ENCODE data around the gene PCGF1.
A peak's percentile ranks its signal among the peaks of the same experiment; 100 is the strongest.

Gene PCGF1

GRCh38 chr2:74514368-74515270, 7.1 kb upstream of the PCGF1 start, which contains the start of gene TLX2:
TLX2 (plus strand) TSS chr2:74514450; CDS start chr2:74514807, 357 bp downstream.
- no peak for DNase-seq

- no peak for DNase-seq
Measured at GRCh38 chr2:74513605-74514367, 6.3 kb upstream of the PCGF1 start.

DNA sequence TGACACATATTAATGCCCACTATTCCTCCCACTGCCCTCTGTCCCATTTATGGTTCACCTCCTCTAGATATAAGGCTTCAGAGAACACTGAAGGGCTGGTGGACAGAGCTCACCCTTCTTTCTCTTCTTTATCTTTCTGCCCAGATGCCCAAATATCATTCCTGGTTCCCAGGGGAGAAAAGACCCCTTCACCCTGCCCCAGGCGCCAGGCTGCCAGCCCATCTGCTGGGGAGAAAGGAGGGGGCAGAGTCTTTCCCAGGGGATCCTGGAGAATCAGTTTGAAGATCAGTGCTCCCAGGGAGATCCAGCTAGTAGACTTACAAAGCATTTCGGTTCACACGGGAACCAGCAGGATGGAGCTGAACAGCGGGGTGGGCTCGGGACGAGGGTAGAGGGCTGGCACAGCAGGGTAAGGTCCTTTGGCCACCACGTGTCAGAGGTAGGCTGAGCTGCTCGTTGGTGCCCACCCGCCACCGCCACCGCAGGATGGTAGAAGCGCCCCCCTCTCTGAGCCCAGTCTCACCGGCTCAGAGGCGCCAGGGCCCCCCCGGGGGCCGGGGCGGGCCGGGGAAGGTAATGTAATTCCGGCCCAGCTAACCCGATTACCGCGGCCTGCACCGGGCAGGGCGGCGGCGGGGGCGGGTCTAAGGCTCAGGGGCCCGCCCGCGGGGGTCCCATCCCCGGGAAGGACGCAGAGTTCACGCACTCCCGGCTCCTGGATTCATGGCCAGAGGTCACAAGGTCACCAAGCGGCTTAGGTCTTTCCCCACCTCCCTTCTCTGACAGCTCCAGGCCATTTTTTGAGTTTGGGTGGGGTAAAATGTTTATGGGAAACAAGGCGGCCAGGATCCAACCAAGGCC, 5.5 kb upstream of the PCGF1 start:
- DNase-seq, result no peak

- no peak for DNase-seq
Measured at GRCh38 chr2:74511104-74511989, 3.9 kb upstream of the PCGF1 start.

DNA sequence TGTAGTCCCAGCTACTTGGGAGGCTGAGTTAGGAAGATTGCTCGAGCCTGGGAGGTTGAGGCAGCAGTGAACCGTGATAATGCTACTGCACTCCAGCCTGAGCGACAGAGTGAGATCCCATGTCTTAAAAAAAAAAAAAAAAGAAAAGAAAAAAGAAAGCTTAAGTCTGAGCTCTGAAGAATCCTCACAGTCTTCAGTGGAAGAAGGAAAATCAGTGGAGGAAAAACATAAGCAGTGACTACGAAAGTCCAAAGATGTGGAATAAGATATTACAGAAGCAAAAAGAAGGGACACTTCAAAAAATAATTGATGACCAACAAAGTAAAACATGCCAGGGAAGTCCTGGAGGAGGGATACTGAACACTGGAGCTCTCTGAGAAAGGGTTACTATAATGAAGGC, 2.8 kb upstream of the PCGF1 start:
- DNase-seq, result no peak

DNA sequence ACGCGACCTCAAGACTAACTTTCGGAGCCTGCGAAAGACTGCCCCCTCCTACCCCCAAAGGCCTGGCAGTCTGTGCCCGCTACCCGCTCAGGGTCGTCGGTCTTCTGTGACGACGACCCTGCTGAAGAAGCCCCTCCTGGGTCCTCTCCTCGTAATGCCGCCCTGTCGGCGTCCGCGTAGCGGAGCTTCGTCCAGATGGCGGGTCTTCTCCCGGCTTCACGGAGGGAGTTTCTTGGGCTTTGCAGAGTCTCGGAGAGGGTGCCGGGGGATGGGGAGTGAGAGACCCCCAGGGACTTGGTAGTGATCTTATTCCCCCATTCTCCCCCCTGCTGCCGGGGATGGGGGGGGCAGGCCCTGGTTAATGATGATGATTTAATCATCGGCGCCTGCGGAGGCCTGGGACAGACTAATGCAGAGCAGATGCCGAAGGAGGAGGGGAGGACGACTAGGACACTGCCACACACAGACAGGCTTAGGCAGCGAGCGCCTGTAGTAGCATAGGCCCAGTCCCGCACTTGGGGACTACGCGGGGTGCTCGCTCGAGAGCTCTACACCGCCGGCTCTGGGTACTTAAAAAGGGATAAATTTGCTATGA, 528 bp upstream of the PCGF1 start:
- no peak for DNase-seq

GRCh38 chr2:74505448-74506246, 1.8 kb downstream of the PCGF1 start:
- no peak for DNase-seq

DNA sequence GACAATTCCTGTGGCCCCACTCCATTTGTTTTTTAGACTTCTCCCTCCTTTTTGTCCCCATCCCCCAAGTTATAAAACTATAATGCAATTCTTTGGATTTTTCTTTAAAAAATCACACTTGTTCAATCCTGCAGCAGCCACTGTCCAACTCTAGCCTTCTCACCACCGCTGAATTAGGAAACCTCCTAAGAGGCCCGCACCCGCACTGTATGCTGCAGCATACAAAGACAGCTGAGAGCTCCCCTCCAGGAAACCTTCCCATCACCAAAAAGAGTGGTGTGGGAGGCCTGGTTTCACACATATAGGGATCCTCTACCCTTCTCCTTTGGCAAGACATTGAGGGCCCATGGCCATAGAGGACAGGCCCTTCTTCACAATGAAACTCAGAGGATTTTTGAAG, 2.9 kb downstream of the PCGF1 start:
- no peak for DNase-seq

DNA sequence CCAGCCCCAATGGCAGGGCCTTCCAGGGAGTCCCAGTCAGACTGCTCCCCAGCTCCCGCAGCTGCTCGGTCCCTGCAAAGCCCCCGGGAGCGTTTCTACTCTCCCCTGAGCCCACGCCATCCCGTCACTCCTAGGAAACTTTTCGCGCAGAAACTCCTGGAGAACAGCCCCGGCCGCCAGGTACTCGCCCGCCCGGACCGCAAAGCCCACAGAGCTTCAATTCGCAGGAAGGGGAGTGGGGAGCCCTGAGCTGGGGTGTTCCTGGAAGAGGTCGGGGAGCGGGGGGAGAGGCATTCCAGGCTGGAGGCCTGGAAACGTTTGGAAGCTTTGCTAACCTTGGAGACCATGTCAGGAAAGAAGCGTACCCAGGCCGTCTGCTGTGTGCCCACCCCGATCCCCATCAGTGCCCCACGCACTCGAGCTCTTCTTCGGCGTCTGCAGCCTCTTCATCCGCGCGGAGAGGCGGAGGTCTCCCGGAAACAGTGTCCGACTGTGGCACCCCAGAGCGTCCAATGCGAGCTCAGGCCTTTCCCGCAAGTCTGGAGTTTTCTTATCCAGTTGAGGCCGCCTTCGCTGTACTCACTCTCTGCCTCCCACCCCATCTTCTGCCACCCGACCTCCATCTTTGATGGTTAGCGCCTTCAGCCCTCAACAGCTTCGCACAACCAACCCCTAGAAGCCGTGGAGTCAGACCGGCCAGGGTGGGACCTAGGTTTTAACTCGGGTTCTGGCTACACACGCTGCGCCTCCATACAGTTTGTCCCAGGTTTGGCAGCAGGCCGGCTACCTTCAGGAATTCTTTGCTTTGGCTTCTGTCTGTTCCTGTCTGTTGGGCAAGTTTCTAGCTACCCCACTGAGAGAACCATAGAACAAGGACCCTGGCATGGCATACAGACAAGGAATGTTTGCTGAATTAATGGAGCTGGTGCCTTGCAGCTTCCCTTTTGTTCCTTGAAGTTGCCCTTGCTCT, 3.7 kb downstream of the PCGF1 start:
- DNase-seq, result no peak

GRCh38 chr2:74502720-74503505, 4.6 kb downstream of the PCGF1 start:
- DNase-seq, result peak; percentile 75 to 79

DNA sequence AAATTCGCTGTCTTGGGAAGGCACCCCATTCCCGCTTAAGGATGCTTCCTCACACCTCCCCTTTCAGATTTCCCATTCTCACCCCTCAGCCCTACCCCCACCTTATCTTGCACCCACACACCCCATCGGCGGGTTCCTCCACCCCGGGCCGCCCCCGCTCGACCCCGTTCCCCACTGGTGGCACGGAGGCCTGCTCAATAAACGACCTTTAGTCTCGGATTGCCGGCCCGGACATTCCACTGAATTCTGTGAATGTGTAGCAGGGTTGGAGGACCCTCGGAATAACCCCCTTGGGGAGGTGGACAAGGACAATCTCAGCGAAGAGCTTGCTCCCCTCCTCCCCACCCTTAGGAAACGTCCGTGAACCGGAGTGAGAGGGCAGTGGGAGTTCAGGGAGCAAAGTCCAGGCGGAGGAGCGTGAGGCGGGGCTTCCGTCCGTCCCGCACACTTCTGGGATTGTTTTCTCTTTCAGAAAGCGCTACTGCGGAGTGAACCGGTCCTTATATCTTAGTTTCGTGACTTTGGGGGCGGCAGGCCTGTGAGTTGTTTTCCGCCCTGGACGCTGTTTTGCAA, 5.3 kb downstream of the PCGF1 start:
- DNase-seq, result no peak

DNA sequence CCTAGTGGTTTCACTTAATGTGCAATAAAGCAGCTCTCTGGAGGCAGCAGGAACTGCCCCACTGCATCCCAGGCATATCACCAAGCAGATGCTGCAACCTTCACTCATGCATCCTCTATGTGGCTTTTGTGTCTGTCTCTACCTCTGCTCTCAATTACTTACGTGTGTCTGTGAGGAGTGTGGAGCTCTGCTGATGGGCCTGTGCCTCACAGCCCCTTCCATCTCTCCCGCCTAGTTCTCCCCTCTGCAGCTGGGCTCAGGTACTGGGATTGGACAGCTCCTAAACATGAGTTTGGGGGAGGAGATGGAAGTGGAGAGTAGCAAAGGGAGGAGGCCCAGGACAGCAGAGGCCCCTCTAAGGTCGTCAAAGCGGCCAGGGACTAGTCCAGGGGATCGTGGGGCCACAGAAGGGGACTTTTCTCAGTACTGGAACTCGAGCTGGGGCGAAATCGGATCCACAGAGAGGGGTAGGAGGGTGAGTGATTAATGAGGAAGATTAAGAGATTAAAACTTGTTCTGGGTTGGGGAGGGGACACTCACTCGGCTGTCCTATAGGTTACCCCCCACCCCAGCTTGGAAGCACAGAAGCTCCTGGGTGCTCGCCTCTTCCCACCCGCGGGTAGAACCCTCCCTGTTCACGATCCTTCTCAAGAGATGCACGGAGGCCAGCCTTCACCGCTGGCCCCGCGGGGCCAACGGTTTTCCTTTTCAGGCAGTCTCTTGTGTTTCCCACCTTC, 6.0 kb downstream of the PCGF1 start:
- DNase-seq, result no peak

DNA sequence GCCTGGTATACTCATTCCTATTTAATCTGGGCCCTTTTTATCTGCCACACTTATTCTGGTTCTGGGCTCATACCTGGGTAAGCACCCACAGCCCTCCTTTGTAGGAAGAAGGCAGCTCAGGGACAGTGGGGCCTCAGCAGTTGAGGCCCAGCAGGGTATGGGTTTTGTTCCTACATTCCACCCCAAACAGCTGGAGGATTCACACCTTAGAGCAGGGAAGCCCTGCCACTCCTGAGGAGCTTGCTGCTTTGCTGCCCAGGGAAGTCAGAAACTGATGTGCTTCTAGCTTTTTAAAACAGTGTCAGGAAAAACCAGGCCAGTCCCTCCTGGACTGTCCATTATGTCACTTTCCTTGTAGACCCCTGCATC, 6.9 kb downstream of the PCGF1 start:
- DNase-seq, result no peak

DNA sequence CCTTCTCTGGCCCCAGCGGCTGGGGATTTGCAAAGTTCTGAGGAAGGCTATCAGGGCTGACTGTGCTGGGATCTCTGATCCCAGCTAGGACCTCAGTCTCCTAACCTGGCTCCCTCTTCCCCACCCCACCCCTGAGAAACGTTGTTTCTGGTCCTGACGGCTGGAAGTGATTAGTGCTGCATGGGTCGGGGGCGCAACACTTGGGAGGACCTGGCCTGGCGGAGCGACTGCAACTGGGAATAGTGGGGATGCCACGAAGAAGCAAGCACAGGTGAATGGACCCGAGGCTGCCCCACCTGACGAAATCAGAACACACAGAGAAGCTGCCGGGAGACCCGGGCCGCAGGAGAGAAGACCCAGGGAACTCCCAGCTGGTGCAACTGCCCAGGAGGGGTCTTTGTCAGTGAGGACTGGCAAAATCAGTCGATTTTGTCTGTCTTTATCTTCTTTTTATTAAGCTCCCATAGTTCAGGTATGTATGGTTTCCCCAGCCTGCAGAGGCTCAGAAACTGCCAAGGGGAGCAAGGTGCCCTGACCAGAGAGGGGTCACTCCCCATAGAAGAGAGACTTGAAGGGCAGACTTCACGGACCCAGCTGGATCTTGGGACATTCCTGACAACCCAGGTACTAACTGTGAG, 7.4 kb downstream of the PCGF1 start:
- DNase-seq, result no peak

- DNase-seq, result no peak
Measured at GRCh38 chr2:74499267-74499939, 8.1 kb downstream of the PCGF1 start, which contains the start of gene LBX2. LBX2 (minus strand) TSS chr2:74499603; CDS start chr2:74499537, 66 bp downstream.
